HG03139 (cell line): ENCODE measurements around the gene GOLM1.

Experiments used
- ATAC-seq: cut with Tn5 transposase; IDR thresholded peaks from one replicate; pipeline ENCODE4 v1.9.1; 2021; ENCODE audit not compliant: unreplicated experiment

GOLM1 gene

DNA sequence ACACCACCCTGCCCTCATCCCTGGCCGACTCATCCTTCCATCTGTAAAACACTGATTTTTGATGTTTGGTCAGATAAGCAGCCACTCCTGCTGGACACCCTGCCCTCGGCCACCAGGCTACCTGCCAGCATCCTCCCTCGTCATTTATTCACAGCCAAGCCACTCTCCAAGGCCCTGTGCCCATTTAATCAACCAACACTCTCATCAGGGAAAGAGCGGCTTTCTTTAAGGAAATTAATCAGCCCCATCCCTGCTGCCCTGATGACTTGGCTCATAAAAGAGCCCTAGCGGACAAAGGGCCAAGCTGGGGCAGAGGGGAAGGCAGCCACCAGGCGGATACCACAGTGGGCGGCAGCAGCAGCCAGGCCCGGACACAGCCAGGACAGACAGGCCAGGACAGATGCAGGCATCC lies 52.4 kb downstream of the GOLM1 start:
- ATAC-seq = no peak

DNA sequence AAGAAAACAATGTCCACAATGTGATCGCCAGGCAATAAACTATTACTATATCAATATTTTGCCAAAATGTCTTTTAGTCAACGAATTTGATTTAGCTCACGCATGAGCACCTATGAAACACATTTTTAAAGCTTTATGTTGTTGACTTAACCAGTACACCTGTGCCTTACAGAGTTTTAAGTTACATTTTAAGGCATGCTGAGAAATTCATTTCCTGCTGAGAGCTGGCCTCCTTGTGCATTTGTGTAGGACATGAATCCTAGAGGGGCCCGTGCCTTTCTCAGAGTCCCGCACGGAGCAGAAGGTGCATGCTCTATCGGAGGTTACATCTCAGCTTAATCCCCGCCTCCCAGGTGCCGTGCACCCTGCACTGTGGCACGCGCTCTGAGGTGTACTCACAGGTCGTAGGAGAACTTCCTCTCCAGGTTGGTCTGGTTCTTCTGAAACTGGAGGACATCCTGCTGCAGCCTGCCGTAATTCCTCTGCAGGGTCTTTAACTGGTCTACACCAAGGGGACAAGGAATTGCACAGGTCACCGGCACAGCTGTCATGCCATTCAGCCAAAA lies 53.2 kb downstream of the GOLM1 start:
- no peak for ATAC-seq

DNA sequence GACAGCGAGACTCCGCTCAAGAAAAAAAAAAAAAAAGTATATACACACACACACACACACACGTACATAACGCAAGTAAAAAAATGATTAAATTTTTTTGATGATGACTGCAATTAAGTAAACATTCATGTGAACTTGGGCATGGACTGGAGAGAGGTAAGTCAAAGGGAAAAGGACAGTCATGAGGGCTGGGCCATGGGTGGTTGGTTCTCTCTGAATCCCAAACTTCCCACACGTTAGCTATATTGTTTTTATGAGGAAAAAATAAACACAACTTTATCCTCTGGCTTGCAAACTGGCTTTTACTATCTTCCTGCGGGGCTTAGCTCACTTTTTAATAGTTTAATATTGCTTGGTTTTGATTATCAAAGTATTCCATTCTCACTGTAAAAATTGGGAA lies 53.7 kb downstream of the GOLM1 start:
- ATAC-seq = no peak

DNA sequence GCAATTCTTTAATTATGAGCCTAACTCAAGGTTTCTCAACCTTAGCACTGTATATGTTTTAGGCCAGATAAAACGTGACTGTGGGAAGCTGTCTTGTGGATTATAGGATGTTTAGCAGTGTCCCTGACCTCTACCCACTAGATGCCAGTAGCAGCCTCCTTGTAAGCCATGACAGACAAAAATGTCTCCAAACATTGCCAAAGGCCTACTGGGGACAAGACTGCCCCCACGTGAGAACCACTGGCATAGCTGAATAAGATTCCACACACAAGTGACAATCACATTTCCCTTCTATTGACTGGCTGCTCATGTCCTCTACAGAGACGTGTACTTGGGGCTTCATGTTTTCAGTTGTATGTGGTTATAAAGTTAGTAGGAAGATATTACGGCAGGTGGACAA lies 55.4 kb downstream of the GOLM1 start:
- no peak for ATAC-seq

DNA sequence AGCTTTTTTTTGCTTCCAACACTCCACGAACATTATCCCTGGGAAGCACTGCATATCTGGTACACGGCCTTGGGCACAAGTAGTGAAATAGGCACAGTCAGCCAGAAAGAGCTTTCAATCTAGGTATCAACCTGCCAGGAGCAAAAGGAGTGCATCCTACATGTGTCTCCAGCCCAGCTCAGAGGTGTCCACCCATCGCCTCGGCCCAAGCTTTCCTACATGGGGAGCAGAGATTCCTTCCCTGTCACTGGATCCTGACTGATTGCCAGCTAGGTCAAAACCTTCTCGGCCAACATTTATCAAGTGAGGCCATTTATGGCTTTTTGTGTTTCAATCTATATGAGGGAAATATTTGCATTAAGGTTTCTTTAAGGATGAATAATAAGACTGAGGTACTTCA lies 55.8 kb downstream of the GOLM1 start:
- ATAC-seq = no peak

DNA sequence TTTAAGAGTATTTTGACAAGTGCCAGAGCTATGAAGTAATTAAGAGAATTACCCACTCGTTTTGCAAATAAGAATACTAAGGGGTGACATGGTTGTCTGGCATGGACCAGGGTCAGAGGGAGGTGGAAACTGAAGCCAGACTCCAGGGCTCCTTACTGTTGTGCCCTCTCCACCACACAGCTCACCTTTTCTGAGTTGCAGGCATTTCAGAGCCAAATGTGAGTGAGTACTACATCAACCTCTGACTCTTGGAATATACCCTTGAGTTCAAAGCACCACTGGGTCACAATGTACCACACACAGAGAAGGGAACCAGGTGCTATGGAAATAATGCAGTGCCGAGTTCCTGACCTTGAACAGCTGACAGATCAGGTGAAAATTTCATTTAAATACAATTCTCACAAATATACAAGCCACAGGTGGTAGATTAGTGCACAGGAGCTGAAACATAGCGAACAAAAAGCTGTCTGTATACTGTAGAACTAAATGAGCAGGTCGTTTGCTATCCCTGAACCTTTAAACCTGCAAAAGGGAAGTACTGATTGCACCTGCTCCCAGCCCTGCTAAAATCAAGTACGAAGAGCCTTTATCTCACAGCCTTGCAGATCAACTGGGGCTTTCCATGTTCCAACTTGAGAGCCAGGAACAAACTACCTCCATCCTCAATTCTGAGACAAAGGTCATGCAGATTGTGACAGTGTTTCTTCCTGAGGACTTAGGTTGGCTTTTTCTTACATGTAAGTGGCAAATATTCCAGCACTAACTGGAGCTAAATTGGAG lies 57.0 kb downstream of the GOLM1 start:
- ATAC-seq = no peak

DNA sequence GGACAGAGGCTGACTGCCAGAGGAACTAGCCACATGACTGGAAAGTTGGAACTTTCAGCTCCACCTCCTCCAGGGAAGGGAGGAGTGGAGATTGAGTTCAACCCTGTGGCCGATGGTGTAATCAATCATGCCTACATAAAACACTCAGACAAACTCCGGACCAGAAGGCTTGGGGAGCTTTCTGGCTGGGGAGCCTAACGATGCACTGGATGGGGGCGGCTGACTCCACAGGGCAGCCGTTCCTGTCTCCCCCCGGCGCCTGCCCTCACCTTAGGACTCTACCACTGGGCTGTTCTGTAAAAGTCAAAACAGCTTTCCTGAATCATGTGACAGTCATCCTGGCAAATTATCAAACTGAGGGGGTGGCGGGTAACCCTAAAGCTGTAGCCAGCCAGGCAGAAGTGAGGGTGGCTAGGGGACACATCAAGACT lies 58.0 kb downstream of the GOLM1 start:
- ATAC-seq = no peak

DNA sequence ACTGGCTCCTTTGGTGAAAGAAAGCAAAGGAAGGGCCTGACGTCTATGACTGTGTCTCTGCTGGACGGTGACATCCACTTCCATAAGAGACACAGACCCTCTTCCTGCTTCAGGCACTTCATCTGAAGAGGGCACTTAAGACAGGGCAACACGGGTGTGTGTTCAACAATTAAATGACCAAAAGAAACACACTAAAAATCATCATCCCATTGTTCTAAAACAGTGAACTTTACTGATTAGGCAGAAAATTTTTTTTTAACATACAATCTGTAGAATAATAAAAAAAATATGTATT lies 58.5 kb downstream of the GOLM1 start:
- ATAC-seq = no peak

DNA sequence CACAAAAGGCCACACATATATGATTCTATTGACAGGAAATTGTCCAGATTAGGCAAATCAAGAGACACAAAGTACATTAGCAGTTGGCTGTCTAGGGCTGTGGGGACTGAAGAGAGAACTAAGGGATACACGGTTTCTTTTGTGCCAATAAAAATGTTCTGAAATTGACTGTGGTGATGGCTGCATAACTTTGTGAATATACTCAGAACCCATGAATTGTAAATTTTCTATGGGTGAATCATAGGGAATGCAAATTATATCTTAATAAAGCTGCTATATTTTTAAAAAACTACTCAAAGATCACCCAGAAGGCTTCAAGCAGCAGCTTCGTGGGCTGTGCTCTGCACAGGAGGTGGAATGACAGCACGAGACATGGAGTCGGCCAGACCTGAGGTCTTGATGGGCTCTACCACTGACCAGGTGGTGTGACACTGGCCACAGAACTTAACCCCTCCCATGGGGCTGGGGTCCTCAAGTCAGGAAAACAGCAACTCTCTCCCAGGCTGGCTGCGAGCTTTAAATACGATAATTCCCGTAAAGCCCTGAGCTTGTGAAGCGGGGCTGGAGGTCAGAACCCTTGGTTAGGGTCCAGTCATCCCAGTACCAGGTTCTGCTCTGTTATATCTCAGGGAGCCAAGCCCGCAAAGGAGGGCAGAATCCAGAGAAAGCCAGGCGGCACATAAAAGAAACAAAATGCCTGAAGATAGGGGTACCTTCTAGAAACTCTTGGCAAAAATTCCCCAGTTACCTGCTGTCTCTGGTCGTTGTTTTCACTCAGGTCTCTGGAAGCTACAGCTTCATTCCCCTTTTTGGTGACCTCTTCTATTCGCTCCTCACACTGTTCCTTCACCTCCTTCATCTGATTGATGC lies 59.1 kb downstream of the GOLM1 start:
- no peak for ATAC-seq

DNA sequence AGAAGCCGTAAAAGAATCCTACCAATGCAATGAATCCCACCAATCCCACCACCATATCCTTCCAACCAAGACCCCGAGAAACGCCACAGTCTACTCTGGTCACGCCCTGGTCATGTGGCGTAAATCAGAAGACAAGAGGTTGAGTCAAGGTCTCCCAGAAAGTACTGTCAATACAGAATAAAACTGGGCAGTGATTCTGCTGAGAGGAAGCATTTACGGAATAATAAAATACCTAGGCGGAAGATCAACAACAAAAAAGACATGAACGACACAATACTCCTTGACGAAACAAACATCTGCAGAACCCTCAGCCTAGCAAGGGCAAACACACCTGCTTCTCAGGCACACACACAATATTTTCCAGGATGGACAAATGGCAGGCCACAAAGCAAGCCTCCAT lies 62.8 kb downstream of the GOLM1 start:
- no peak for ATAC-seq

DNA sequence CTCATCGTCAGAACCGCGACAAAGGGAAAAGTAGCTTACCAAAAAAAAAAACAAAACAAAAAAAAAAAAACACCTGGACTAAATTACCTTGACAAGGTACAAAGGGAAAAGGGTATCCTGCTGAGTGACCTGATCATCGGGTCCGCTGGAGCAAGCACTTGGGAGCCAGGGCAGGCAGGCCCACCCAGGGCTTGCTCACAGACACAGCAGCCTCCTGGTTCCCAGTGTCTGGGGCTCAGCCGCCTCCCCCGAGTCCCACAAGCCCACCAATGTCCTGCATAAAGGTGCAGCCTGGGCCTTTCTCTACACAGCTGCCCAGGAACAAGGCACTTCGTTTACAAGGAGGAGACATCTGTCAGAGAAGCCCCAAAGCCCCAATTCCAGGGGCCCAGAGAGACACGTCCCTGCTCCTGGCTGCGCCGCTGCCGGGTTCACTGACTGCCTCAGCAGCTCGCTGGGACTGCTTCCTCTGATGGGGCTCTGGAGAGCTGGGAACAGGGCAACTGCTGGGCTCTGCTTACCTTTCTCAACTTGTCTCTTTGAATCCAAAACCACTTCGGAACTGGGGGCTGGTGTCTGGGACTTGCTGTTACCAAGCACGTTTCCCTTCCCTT lies 63.4 kb downstream of the GOLM1 start:
- no peak for ATAC-seq

DNA sequence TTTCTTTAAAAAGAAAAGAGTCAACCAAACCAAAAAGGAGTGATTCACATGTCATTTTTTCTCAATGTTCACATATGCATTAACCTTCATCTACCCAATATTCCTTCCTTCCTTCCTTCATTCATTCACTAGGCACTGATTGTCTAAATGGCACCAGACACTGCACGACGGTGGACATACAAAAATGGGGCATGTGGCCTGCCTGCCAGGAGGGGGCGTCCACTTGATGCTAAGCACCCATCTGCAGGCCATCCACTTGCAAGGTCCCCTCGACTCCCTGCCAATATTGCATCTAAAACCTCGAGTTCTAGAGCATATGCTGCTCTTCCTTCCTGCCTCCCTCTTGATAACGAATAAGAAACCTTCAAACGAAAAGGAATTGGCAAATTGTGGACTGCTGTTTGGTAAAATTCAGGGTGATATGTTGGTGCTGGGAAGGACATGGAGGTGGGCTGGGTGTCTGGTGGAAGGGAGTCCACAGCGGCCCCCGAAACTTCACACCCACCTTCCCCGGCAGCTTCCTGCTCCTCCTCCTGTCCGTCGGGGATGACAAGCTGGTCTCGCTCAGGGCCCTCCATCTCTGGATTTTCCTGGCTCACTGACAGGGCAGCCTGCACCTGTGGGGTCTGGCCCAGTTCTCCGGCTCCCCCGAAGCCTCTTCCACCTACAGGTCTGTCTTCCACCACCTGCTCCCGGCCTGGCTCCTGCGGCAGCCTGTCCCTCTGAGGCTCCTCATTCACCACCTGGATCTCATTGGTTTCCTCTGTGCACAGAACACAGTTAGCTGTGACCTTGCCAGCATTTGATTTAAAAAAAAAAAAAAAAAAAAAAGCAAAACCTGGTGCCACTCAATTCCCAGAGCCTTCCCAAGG lies 64.3 kb downstream of the GOLM1 start:
- ATAC-seq = no peak

DNA sequence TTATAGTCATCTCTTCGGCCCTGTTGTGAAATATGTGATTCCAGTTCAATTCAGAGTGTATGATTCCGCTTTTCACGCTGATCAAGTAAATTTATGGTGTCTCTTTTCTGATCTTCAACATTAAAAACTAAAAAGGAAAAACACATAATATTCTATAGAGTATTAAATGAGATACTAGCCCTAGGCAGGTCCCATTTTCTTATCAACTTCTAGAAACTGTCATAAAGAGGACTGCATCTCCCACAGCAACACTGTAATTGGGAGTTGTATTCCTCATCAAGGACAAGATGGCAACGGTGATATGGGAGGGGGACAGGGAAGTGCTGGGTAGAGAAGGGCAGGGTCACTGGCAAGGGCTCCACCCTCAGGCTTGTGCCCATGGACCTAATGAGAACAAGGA lies 71.6 kb downstream of the GOLM1 start:
- ATAC-seq = no peak

DNA sequence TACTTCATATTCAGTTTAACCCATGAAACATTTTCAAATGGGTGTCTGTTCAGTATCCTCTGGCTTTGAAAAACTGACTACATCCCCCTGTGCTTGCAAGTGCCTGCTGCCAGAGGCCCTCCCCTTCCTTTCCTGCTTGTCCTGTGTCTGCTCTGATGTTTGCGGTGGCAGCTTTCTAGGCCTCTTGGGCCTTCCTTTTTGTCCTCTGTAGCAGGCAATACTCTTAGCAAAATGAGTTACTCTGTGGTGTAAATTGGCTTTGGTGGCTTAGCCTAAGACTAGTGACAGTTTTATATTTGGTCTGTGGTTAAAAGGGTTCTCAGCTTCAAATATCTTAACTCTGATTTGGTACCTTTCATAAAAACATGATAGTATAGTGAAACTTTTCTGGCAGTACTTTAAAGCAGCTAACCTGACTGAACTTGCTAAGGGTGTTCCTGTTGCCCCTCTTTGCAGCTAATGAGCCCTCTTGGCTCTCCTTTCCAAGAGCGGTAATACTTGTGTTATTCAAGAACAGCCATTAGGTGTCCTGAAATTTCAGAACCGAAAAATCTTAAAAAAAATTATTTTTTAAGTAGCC lies 76.6 kb downstream of the GOLM1 start:
- no peak for ATAC-seq

DNA sequence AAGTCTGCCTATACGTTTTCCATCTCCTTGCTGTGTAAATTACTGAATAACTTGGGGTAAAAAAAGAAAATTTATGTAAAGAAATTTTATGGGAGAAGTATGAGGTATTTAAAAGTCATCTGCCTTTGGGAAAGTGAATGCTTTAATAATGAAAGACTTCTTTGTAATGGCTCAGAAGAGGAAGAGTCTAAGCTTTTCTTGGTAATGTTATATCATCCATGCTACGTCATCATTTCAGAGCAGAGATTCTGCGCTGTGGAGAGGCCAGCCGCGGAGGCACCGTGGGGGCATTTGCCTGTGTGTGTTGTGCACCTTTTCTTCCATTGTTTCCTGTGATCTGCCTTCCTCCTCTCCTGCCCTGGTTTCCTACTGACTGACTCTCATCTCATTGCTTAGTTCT lies 78.2 kb downstream of the GOLM1 start:
- ATAC-seq = no peak

DNA sequence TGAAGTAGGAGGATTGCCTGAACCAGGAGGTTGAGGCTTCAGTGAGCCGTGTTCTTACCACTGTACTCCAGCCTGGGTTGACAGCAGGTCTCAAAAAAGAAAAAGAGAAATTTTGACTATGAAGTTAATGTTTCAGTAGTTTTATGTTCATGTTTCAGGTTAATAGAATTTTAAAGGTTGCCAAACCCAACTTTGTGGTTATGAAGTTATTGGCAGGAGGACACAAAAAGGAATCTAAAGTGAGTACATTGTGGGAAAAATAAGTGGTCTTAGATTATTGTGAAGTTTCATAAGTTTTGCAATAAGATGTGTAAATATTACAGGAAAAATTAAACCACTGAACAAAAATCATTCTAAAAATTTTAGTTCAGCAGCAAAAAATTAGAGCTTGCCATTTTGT lies 78.6 kb downstream of the GOLM1 start:
- no peak for ATAC-seq

DNA sequence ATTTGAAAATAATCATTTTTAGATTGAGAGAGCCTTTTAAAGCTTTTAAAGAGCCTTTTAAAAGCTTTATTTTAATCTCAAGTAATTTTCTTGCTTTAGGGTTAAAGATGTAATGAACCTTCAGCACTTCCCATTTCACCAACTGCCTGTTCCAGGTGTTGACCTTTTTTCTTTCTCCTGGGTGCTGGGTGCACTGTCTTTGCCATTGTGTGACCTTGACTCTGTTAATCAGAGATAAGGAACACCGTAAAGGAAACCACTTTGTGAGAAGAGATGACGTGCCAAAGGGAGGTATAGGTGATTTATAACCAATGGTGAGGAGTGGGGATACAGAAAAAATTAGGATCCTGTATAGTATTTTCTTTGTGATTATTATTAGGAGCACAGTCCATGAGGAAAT lies 90.2 kb downstream of the GOLM1 start:
- ATAC-seq = no peak

DNA sequence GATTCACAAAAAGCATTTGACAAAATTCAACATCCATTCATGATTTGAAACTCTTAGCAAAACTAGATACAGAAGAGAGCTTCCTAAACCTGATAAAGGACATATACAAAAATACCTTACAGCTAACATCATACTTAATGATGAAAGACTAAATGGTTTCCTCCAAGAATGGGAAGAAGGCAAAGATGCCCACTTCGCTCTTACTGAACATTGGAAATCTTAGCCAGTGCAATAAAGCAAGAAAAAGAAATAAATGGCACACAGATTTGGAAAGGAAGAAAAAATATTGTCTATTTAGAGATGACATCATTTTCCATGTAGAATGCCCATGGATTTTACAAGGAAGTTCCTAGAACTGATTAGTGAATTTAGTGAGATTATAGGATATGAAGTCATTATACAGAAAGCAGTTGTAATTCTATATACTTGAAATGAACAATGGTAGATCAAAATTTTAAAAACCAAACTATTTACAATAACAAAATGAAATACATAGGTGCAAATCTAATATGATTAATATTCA lies 94.0 kb downstream of the GOLM1 start:
- ATAC-seq = no peak

DNA sequence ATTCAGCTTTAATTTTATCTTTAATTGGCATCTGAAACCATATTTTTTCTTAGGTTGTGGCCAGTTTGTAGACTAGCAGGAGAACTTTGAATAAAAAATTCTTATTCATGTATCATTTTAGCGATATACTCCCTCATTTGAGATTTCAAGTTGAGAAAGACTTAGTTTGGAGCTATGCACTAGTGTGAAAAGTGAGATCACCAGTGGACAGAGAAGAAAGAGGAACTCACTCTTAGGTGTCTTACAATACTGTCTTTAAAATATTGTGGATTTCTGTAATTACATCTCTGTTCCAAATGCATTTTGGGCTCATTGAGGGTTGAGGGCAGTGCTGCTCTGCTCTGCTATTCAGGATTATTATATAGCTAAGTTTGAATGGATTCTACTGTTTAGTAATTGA lies 103.8 kb downstream of the GOLM1 start:
- ATAC-seq = no peak

DNA sequence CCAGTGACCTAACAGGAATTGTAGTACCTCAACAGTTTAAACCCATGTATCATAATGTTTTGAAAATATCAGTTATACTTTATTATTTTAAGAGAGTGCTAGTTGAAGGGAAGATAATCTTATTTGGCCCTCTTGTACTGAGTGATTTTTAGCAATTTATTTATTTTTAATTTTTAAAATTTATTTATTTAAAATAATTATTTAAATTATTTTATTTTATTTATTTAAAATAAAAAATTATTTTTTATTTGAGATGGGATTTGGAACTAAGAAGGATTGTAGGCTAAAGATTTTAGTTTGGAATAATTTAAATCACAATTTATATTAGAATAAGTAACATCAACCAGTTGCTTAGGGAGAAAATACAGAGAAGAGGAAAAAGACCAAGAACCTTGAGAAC lies 104.3 kb downstream of the GOLM1 start:
- no peak for ATAC-seq
